SH-SY5Y (cell line): ENCODE data around the gene TMEM98.

Source experiments
- GATA2 ChIP-seq: IDR thresholded peaks from 2 replicates; pipeline ENCODE4 v1.6.1; 2011; ENCODE audit warnings: mild to moderate bottlenecking, low read depth, low read length
- GATA3 ChIP-seq: IDR thresholded peaks from 2 replicates; pipeline ENCODE4 v1.6.1; 2011; ENCODE audit warnings: low read depth, mild to moderate bottlenecking, low read length, moderate library complexity

DNA sequence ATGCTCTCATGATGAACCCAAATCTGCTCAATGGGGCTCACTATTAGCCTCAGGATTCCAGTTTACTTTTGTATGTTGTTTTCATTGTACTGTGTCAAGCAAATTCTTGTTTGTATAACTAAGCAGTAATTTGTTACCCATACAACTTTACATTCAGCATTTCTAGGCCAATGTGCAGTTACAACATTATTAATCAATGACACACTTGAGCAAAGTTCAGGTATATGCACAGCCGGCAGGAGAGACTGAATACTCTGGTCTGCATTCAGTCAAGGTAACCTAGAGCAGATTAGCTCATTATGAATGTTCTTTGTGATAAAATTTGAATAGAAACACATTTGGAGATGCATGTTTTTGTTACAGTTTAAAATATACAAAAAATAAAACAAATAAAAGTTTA, 48.8 kb upstream of the TMEM98 start:
- TF ChIP-seq GATA2 (no peak), GATA3 (no peak)
